AG09309 (cell line): ENCODE data around the gene CALML5.
"Not testable (repeated sequence)": the region's sequence is repeated elsewhere in the genome, so short reads cannot be mapped to it uniquely, and the experiment has no call there.

Experiments used
- DNase-seq: peaks from one replicate; pipeline ENCODE4 v3.0.0-alpha.2; 2010; ENCODE audit warnings: low read depth
- H3K4me3 ChIP-seq: 2 replicates; pipeline ENCODE4 v1.5.1; 2011; ENCODE audit warnings: mild to moderate bottlenecking, low read depth, low read length, moderate library complexity; ENCODE audit not compliant: control insufficient read depth
- TF ChIP-seq, protein P1 (sequence below): IDR thresholded peaks from 2 replicates; pipeline ENCODE4 v1.5.1; 2011; ENCODE audit warnings: mild to moderate bottlenecking, low read depth, low read length, inconsistent platforms; ENCODE audit not compliant: insufficient read depth, control insufficient read depth; ENCODE audit errors: missing control alignments

The CALML5 gene

DNA sequence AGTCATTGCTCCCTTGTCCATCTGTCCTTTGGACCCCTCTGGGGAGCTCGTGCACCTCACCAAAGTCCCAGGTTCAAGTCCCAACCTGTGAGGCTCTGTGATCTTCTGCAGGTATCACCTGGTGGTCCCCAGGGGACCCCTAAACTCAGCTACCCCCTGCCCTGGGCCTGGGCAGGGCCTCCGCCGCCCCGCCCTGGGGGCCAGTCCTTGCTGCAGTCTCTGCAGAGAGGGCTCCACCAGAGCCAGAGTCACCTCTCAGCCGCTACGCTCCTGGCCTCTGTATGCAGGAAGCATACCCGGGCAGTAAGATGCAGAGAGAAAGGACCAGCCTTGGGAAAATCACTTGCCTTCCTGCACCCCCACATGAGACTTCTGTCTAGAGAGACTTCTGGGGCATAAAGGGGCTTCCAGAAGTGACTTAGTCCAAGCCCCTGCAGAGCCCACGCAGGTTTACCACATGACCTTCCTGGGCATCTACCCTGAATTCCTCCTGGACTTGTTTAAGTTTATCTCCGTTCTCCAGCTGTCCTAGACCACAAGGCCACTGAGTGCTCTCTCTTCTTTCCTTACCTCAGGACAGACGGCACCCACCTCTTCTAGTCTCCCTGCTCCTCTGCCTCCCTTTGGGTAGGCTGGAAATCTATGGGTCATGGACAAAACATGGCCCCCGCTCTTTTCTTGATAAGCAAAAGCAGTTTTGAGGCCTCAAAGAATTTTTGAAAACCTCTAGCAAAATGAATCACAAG lies 21.2 kb downstream of the CALML5 start:
- TF ChIP-seq, protein P1, sequence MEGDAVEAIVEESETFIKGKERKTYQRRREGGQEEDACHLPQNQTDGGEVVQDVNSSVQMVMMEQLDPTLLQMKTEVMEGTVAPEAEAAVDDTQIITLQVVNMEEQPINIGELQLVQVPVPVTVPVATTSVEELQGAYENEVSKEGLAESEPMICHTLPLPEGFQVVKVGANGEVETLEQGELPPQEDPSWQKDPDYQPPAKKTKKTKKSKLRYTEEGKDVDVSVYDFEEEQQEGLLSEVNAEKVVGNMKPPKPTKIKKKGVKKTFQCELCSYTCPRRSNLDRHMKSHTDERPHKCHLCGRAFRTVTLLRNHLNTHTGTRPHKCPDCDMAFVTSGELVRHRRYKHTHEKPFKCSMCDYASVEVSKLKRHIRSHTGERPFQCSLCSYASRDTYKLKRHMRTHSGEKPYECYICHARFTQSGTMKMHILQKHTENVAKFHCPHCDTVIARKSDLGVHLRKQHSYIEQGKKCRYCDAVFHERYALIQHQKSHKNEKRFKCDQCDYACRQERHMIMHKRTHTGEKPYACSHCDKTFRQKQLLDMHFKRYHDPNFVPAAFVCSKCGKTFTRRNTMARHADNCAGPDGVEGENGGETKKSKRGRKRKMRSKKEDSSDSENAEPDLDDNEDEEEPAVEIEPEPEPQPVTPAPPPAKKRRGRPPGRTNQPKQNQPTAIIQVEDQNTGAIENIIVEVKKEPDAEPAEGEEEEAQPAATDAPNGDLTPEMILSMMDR, result no peak
- no peak for DNase-seq
- H3K4me3 ChIP-seq, result no peak overlapping the region

DNA sequence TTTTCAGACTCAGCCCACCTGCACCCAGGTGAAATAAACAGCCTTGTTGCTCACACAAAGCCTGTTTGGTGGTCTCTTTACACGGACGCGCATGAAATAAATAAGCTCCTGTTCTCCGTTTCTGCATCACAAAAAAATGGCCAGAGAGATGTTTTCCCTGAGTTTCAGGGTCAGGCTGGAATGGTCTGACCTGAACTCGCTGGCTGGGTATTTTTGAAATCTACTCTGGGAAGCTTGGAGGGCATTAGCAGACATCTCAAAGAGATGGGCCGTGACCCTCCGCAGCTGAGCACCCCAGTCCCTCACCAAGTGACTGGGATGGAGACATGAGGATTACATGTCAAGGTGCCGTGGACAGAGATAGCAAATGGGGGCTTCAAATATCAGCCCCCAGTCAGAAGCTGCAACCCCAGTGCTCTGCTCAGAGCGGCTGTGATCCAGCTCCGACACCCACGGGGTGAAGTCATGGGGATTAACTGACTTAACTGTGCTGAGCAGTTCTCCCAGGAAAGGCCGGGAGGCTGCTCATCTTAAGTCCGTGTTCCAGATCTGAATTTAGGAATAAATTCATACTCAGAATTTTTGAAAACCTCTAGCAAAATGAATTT lies 22.3 kb downstream of the CALML5 start:
- TF ChIP-seq, protein P1, result no peak
- DNase-seq, result no peak
- no peak overlapping the region for H3K4me3 ChIP-seq

DNA sequence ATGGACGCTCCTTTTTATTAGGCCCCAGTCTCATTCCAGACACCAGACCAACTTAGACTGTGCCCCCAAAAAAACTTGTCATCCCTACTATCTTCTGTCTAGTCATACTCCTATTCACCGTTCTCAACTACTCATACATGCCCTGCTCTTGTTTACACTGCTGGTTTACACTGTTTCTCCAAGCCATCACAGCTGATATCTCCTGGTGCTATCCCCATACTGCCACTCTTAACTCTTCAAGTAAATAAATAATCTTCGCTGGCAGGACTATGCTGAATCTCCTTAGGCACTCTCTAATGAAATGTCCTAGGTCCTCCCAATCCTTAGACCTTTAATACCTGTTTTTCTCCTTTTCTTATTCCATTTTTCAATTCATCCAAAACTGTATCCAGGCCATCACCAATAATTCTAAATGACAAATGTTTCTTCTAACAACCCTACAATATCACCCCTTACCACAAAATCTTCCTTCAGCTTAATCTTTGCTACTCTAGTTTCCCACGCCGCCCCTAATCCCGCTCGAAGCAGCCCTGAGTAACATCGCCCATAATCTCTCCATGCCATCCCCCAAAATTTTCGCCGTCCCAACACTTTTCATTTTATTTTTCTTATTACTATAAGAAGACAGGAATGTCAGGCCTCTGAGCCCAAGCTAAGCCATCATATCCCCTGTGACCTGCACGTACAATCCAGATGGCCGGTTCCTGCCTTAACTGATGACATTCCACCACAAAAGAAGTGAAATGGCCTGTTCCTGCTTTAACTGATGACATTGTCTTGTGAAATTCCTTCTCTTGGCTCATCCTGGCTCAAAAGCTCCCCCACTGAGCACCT lies 23.2 kb downstream of the CALML5 start:
- not testable (repeated sequence) for DNase-seq, H3K4me3 ChIP-seq

DNA sequence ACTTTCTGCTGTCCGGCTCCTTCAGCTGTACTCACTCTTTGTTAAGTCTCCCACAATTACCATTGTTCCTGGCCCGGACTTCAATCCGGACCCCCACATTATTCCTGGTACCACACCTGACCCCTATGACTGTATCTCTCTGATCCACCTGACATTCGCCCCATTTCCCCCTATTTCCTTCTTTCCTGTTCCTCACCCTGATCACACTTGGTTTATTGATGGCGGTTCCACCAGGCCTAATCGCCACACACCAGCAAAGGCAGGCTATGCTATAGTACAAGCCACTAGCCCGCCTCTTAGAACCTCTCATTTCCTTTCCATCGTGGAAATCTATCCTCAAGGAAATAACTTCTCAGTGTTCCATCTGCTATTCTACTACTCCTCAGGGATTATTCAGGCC lies 24.3 kb downstream of the CALML5 start:
- H3K4me3 ChIP-seq, DNase-seq: not testable (repeated sequence)

DNA sequence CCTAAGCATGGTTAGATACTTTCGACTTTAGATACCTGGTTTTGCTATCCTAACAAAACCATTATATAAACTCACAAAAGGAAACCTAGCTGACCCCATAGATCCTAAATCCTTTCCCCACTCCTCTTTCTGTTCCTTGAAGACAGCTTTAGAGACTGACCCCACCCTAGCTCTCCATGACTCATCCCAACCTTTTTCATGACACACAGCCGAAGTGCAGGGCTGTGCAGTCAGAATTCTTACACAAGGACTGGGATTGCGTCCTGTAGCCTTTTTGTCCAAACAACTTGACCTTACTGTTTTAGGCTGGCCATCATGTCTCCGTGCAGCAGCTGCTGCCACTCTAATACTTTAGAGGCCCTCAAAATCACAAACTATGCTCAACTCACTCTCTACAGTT lies 24.7 kb downstream of the CALML5 start:
- H3K4me3 ChIP-seq, DNase-seq: not testable (repeated sequence)

- TF ChIP-seq, protein P1, result no peak
- DNase-seq, result no peak
- no peak overlapping the region for H3K4me3 ChIP-seq
Measured at GRCh38 chr10:5470062-5470751, 29.2 kb downstream of the CALML5 start.

GRCh38 chr10:5469353-5470061 lies 29.9 kb downstream of the CALML5 start:
- DNase-seq, result no peak
- H3K4me3 ChIP-seq, result no peak overlapping the region
- TF ChIP-seq, protein P1, result no peak
